ENCODE data around the gene ABCG1.

ABCG1 gene

DNA sequence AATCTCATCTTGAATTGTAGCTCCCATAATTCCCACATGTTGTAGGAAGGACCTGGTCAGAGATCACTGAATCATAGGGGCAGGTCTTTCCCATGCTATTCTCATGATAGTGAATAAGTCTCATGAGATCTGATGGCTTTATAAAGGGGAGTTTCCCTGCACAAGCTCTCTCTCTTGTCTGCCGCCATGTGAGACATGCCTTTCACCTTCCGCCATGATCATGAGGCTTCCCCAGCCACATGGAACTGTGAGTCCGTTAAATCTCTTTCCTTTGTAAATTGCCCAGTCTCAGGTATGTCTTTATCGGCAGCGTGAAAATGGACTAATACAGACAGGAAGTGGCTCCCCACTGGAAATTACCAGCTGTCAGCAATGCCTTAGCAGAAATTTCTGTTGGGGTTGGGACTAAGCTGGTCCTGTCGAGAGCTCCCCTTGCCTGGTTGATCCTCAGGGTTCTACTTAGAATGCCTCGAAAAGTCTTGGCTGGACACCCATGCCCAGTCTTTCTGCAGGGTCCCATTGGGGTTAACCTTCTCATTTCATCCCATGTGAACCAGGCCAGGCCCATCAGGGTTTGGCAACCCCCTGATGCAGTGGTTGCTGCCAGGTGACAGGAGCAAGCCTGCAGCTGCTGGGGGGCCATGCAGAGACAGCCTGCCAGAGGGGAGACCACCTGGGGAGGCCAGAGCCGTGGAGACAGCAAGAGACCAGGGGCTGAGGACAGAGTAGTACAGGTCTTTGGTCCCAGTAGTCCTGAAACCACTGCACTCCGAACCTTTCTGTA lies 2.8 kb upstream of the ABCG1 start:
- DNase-seq: no peak

DNA sequence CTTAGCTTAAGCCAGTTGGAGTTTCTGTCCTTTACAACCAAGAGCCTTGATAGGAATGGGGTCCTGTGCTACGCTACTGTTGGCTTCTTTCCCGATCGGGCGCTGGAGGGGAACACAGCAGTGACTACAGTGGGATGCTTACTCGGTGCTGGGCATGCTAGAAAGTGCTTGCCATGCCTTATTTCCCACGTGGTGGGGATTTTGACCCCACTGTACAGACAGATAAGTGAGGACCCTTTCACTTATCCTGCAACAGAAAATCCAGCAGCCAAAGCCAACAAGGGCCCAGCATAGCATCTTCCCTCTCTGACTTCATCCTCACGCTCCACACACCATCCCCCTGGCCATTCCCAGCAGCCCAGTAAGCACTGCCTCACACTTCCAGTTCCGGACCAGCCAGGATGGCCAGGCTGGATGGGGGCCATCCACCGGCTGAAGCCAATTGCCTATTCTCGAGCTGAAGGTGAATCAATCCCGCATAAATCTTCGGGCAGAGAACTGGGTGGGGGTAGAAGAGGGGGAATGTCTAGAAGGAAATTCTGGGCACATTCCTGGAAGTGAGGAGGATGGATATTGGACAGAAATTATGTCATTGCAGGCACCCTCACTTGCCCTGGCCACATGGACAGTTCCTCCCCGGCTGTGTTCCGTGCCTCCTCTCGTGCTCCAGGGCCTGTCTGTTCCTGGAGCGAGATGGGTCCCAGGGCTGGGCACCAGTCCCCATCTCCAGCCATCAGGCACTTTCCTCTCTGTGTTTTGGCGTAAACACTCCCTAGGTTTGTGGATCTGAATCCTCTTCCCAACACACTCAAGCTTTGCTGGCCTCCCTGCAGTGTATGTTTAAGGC lies 2.0 kb upstream of the ABCG1 start:
- DNase-seq: no peak

DNA sequence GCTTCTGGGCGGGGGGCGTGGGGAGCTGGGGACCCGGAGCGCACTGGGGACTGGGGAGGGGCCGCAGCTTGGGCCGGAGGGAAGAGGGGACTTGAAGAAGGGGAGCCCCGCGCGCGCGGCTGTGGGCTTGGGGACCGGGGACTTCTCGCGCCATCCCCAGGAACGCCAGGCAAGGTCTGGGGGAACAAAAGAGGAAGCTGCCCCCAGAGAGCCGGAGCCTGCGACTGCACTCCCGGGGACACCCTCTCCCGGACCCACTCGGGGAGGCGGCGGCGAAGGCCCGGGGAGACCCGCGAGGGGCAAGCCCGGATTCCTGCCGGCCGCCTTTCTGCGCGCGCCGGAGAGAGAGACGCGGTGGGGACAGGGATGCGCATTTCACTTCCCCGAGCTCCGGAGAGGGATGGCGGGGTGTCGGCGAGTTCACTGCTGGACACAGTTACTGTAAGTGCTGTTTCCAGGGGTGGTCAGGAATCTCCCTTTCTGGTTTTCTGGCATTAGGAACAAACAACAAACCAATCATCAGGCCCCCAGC lies 732 bp downstream of the ABCG1 start:
- no peak for DNase-seq

DNA sequence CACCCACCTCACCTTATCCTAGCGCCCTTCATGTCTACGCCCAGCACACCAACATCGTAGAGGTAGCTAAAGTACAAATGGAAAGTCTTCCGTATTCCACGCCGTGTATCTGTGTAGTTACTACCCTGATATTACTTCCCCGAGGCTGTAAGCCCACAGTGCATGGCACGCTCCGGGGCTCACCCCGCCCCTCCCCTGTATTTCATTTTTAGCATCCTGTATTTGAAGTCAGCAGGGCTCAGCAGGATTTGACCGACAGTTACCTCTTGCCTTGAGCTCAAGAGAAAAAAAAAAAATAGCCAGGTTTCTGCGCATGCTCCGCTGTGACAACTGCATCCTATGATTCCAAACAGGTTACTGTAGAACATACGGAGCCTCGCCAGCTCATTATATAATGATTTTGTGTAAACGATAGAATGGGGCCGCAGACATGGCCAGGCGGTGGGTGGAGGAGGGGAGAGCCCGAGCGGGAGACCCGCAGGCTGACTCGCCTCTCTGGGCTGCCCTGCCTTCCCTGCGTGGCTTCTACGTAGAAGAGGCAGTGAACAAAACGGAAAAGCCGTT lies 1.3 kb downstream of the ABCG1 start:
- peak; percentile 30 for DNase-seq

DNA sequence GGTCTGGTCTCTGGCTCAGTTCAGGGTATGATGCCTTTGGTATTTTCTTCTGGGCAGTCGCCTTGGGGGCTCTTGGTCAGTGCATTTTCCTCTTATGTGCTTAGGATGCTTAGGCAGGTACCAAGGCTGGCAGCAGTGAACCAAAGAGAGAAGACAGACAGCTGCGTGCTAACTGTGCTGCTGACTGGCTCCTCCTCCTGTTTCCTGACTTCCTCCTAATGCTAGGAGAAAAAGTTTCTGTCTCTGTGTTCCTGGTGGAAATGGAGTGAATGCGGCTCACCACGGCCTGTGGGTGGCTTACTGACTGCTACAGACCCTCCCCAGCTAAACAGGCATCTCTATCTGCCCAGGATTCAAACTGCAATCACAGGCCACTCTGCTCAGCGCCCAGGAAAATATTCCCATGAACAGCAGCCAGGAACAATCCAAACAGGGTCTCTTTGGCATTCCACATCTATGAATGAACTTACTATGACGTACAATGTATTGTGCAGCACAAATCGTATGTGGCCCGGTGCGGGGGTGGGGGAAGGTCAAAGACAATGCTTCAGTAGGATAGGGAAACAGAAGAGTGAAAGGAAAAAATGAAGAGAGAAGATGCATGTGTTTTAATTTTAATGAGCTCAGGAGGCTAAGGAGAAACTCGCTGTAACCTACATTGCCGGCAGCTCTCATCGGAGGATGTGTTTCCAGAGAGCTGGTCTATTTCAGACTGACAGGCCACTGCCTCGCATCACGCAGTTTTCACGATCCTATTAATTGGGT lies 2.8 kb downstream of the ABCG1 start:
- DNase-seq: no peak

DNA sequence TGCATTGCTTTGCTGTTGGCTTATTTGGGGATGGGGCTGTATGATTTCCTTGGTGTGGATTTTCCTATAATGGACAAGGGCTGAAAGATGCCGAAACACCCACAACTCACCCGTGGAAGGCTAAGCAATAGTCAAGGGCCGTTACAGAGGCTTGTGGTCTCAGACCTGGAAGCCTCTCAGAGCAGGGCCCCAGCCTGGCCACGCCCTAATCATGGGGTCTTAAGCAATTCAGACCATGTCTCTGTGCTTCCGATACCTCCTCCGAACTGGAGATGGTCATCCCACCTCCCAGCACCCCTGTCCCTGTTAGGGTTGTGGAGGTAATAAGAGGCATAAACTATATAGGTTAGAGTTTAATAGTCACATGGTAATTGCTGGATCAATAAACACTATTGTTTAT lies 3.4 kb downstream of the ABCG1 start:
- DNase-seq: no peak

DNA sequence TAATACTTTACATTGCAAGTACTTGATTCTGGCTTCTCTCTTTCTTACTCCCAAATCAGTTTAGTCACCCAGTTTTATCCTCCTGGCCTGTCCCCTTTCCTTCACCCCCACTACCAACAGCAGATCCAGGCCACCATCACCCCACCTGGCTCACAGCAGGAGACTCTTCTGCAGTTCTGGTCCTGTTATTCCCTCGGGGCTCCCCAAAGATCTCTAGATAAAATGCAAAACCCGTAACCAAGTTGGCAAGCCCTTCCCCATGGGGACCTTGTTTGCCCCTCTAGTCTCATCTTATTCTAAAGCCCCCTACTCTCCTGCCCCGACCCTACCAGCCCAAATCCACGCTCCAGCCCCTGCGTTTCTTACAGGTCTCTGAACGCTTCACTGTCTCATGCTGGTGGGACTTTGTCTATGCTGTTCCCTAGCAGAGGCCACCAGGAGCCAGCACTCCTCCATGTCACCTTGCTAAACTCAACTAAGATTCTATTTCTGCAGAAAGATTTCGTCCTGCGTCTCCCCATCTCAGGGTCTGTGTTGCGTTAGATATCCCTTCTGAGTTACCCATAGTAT lies 4.0 kb downstream of the ABCG1 start:
- DNase-seq: no peak

DNA sequence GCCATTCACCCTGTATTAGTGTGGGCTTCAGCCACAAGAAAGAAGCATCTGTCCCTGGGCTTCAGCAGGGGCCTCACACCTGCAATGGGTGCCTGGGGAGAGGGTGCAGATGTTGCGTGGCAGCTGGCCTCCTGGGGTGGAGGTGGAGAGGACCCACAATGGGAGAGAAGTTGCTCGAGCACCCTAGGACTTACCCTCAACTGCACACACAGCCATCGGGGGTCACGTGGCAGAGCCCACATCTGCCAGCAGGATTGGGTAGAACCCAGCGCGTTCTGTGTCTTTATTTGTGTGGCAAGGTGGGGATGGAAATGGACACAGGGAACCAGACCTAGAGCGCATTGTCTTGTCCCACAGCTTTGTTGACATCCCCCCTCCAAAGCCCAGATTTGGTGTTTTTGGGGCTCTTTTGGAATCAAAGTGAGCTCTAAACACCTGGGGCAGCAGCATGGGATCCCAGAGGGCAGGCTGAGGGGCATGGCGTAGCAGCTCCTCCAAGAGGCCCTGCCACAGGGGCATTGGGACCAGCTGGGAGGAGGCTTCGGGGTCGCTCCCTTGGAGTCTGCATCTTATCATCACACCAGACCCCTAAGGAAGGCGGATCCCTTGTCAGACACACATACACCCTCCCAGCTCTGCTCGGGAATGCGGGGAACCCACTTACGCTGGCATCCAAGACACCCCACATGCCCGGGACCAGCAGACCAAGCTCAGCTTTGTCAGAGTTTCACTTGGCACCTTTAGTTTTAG lies 5.1 kb downstream of the ABCG1 start:
- no peak for DNase-seq

DNA sequence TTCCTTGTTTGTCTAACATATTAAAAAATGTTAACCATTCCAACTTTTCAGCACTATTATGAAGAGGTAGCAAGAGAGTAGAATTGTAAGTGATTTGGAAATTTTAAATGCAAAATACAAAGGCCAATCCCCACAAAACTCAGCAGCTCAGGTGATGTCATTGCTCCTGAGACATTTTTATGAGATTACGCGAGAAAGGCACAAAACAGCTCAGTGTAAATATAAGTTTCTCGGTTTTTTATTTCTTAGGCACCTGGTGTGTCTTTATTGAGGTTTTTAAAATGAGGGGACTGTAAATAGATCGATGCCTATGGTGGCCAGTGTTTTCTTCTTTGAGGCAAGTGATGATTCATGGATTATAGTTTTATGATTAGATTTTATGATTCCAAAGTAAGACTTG lies 6.1 kb downstream of the ABCG1 start:
- no peak for DNase-seq

DNA sequence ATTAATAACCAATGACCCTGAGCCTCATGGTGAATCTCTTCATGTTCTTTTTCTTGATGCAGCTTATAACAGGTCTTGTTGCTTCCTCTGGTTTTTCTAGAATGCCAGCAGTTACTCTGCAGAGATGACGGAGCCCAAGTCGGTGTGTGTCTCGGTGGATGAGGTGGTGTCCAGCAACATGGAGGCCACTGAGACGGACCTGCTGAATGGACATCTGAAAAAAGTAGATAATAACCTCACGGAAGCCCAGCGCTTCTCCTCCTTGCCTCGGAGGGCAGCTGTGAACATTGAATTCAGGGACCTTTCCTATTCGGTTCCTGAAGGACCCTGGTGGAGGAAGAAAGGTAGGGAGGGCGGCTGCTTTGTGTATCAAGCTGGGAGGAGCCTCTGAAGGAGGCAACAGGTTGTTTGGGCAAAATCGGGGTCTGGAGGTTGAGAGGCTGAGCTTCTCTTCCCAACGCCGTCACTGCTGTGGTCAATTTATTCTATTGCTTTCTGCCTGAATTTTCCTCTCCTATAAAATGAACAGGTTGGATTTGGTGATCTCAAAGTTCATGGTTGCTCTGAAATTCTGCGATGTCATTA lies 6.7 kb downstream of the ABCG1 start:
- no peak for DNase-seq

DNA sequence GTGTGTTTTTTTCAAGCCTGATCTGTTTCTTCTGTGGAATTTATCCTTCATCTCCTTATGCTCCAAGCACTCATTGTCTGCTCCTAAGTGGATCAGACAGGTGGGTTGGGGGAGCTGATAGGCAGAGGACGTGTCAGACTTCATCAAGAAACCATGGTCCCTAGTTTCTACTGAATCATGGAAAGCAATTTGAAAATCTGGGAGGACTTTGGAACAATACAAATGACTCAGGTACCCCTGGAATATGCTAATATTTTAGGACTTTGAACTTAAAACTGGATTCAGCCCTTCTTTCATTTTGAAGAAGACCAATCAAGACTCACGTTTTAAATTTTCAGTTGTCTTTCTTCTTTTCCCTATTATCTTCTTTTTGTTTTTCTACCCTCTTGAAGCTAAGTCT lies 7.7 kb downstream of the ABCG1 start:
- no peak for DNase-seq

DNA sequence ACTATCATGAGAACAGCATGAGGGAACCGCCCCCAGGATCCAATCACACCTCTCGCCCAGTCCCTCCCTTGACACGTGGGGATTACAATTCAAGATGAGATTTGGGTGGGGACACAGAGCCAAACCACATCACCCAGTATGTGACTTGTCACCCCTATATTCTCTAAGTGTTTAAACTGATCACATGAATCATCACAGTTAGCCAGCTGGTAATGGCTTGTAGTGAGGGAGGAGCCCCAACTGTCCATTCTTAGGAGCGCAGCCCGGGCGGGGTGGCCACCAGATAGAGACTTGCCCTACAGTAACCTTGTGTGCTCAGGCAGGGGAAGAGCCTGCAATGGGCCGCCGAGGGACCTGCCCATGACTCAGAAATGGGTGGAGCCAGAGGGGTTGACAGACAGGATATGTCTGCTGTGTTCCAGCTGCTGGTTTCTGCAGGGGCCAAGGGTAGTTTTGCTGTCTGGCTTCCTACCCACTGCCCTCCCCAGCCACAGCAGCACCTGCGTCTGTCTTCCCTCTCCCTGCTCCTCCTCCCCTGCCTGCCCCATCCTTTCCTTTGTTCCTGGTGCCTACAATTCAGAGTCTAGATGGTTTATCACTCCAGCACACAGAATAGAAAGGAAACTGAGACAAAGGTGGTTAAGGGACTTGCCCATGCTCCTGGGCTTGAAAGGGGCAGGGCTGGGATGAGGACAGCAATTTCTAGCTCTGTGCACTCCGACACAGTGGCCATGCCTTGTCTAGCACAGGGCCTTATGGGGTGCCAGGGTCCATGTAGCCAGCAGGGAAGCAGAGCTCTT lies 9.2 kb downstream of the ABCG1 start:
- peak; percentile 78 for DNase-seq

DNA sequence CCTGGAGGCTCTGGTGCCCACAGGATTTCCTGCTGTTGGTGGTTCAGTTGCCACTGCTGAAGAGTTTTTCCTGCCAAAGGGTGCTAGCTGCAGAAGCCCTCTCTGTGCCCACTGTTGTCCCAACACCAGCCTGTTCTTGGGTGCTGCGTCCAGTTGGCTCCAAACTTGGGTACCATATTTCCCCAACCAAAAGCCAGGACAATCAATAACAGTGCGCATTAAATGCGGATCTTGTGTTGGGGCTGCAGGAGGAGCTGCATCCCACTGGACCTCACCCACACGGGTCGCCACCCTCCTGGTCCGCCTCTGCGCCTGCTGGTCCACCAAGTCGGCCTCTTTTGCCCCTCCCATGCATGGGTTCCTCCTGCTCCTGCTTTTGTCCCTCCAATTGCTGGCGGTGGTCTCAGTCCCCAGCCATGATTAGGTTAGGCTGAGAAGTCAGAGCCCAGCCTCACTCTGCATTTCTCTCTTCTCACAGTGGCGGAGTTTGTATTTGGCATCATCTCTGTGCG lies 9.8 kb downstream of the ABCG1 start:
- DNase-seq: no peak

DNA sequence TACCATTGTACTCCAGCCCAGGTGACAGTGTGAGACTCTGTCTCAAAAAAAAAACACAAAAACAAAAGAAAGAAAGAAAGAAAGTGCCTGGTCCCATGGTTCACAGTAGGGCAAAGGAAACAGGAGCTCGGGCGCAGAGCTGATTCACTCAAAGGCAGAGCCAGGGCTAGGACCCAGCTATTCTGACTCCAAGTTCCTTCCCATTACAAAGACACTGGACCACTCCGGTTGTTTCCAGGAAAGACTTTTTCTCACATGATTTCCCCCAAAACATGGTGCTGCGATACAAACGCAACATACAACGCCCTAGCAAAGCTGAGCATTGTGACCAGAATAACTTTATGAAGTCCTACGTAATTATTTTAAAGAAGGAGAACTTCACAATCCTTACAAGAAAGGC lies 10.7 kb downstream of the ABCG1 start:
- DNase-seq: no peak

DNA sequence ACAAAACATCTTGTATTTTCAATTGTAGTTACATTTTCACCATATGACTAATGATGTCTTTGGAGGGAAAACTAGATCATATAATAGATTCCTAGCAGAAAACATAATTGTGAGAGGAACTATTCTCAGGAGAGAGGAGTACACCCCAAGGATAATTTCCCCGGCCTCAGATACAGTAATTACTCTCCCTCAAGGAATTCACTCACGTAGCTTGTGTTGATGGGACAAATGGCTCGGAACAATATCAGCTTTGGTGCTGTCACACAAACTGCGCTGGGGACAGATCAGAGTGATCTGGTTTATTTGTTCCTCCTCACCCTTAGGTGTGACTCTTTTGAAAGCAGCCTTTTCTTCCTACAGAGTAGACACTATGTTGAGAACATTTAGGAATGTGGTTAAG lies 11.2 kb downstream of the ABCG1 start:
- DNase-seq: no peak

DNA sequence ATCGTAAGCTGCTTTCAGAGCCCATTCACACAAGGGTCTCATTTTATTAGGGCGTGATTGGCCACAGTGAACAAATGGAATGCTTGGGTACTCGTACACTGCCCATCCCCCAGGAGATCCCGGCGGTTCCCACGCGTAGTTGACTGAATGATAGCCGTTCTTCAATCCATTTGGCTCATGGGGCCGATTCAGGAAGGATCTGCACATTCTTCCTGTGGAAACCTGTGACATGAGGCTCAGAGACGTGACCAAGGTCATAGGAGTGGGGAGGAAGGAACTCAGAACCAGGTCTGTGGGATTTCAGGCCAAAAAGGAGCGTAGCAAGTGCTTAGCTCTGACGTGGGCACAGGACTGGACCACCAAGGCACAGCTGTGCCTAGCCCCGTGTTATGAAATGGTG lies 11.7 kb downstream of the ABCG1 start:
- DNase-seq: no peak

DNA sequence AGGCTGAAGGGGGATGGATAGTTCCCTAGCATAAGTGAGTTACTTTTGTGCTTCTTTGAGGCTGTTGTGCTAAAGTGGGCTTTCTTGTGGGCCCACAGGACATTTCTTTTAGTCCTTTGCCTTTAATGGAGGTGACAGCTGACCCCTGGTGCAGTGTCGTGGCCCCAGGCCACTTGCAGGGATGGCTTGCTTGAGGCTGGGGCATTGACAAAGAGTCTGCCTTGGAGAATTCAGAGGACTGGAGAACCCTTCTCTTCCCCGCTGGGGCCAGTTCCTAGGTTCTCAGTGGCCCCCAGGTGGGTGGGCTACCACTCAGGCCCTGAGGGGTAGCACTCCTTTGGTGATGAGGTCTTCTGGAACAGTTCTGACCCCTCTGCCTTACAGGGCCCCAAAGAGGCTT lies 12.8 kb downstream of the ABCG1 start:
- DNase-seq: no peak

DNA sequence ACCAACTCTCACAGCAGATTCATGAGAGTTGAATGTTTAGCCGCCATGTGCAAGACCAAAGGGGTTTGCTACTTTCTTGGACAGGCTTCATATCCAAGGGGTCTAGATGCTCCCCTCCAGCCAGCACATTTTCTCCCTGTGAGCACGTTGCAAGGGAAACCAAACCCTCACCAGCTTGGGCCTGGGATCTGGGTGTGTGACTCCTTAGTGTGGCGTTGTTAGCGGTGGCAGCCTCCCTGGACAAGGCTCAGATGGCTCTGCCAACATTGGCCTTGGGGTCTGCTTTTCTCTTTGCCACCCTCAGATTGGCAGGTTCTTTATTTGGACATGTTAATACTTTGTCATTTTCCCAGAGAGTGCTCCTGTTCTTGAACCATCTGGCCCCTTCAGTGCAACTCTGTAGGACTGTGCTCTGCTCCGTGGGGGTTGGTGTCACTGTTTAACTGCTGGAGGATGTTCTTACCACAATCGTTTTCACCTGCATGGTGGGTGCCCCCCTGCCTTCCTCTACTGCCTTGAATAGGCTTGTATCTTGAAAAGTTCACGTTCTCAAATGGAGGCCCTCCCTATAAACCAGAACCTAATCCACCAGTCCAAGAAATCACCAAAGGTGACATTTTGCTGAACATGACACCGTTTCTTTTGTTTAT lies 13.4 kb downstream of the ABCG1 start:
- no peak for DNase-seq

DNA sequence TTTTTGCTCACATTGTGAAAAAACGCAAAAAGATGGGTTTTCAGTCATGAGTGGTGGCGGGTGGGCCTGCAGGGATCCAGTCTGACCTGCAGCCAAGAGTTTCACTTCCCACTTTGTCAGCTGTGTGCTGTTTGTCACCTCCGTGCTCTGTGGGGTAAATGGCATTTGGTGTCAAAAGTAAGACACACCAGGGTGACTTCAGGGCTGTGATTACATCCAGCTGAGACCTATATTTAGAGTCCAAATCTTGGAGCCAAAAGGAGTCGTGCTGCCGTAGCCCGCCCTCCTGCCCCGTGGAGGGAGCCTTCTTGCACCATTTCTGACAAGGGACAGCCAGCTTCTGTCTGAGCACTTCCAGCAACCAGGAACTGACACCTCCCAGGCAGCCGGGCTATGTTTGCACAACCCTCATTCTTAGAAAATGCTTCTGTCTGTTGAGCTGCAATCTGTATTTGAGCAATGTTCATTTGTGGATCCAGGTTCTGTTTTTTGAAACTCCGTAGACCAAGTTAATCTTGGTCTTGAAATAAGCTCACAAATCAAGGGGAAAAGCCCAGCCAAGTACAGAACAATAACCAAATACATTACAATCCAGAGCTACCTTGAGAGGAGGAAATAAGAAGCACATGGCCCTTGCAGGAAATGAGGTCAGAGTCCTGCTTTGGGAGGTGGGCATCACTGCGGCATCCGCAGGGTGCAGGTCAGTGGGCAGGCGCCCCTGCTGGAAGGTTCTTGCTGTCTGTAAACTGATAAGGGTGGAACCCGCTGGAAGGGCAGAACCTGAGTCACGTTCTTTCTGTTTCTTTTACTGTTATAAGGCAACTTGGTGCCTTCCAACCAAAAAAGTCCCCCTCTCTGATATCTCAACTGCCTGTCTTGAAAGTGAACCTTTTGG lies 14.4 kb downstream of the ABCG1 start:
- DNase-seq: peak; percentile 60

Data from stimulated activated CD4-positive, alpha-beta T cell treated with anti-CD3 and anti-CD28 coated beads, Interleukin-12 subunit alpha, Interleukin-12 subunit beta, amount 100 ng/mL, for 4 hours (primary cell).